Kidney (tissue), 14 donors: ENCODE measurements around the gene TMEM109. TPM values are rescaled to one million over a fixed set of nuclear protein-coding genes. Genes with fewer than 3 reads are reported as not detected.

Source experiments
- DNase-seq, 5 donors: peaks; one replicate each; pipeline ENCODE4 v3.0.0-alpha.2; 2013 to 2020
- FAIRE-seq: peaks from 2 replicates; lab custom pipeline; 2012; peaks lifted over from hg19 to GRCh38; lab: Jason Lieb, UNC
- H3K27ac ChIP-seq, 2 donors: one replicate each; pipeline ENCODE4 v1.7.0; 2013; ENCODE audit warnings: low read depth in 2 of 2, low read length in 2 of 2, inconsistent platforms in 1 of 2
- H3K27me3 ChIP-seq: one replicate; pipeline ENCODE4 v1.7.1; 2013; ENCODE audit warnings: low read length, inconsistent platforms; ENCODE audit not compliant: control insufficient read depth, insufficient read depth
- H3K36me3 ChIP-seq, 3 donors: one replicate each; pipeline versions ENCODE4 v1.7.0 to v1.7.1; 2013; ENCODE audit warnings: low read length in 3 of 3, control low read depth in 1 of 3, inconsistent platforms in 1 of 3; ENCODE audit not compliant: insufficient read depth in 3 of 3, control insufficient read depth in 2 of 3
- H3K4me1 ChIP-seq, 3 donors: one replicate each; pipeline versions ENCODE4 v1.7.0 to v1.7.1; 2013; ENCODE audit warnings: low read length in 3 of 3, inconsistent platforms in 1 of 3, low read depth in 1 of 3; ENCODE audit not compliant: control insufficient read depth in 2 of 3, insufficient read depth in 2 of 3
- H3K4me3 ChIP-seq, 3 donors: one replicate each; pipeline versions ENCODE4 v1.7.0 to v1.8.1; 2013; ENCODE audit warnings: low read length in 3 of 3, control low read depth in 1 of 3, inconsistent platforms in 1 of 3
- H3K9ac ChIP-seq, 3 donors: one replicate each; pipeline versions ENCODE4 v1.7.0 to v1.7.1; 2013; ENCODE audit warnings: low read length in 3 of 3, control low read depth in 1 of 3, inconsistent platforms in 1 of 3
- H3K9me3 ChIP-seq, 3 donors: one replicate each; pipeline versions ENCODE4 v1.7.0 to v1.7.1; 2013; ENCODE audit warnings: low read length in 3 of 3, control low read depth in 1 of 3, inconsistent platforms in 1 of 3; ENCODE audit not compliant: control insufficient read depth in 2 of 3, insufficient read depth in 1 of 3
- intact Hi-C: fragments of 100-400 bp; cut with DNase I; formaldehyde crosslinking; loops from one replicate; pipeline ENCODE4 v1.11.1; 2022
- polyA plus RNA-seq: library from polyadenylated mRNA; stranded (reverse); fragments of 350-450 nt; fragmentation: Illumina TruSeq; extraction: RNeasy Lipid Tissue Mini Kit (QIAGEN cat#74804); gene quantifications from one replicate; pipeline ENCODE4 v1.2.3, GENCODE V29; 2014; ENCODE audit warnings: low read depth, low replicate concordance; ENCODE audit not compliant: insufficient read depth
- total RNA-seq: library from RNA; stranded (reverse); fragmentation: NEBNext Ultra II Directional; extraction: Animal tissue kit (Norgen Biotek cat#: 25700); gene quantifications from one replicate; pipeline ENCODE4 v1.2.1, GENCODE V29; 2021
- TF ChIP-seq, protein P1 (sequence below): IDR thresholded peaks from 3 replicates; pipeline ENCODE4 v1.5.1; 2012; ENCODE audit warnings: mild to moderate bottlenecking, moderate library complexity, borderline replicate concordance; ENCODE audit not compliant: insufficient read depth; ENCODE audit errors: extremely low read depth
- donor health status: control.
- donor health status: control.
- donor health status: control.
- donor health status: control.
- donor health status: control.
- donor health status: DM: yes; HTN: yes; CAD: no.
- donor health status: Normal renal cell carcinoma (clear cell type).

Gene TMEM109
- total and polyA plus RNA-seq, 2 donors from 2014 or later: 130 to 139 TPM

DNA sequence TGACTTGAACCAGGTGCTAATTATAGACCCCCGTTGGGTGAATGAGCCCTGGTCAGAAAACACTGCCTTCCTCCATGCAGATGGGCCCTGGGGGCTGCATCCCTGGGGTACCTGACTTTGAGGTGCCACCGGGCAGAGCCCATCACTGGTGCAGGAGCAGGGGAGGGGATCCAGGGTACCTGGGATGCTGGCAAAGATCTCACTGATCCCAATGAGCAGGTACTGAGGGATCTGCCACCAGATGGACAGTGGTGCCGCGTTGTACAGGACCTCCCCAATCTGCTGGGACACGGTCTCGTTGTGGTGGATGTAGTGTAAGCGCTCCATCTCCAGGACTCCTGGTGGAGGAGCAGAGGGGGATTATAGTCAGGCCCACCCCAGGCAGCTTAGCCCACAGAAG, 25.3 kb downstream of the TMEM109 start:
- TF ChIP-seq, protein P1, sequence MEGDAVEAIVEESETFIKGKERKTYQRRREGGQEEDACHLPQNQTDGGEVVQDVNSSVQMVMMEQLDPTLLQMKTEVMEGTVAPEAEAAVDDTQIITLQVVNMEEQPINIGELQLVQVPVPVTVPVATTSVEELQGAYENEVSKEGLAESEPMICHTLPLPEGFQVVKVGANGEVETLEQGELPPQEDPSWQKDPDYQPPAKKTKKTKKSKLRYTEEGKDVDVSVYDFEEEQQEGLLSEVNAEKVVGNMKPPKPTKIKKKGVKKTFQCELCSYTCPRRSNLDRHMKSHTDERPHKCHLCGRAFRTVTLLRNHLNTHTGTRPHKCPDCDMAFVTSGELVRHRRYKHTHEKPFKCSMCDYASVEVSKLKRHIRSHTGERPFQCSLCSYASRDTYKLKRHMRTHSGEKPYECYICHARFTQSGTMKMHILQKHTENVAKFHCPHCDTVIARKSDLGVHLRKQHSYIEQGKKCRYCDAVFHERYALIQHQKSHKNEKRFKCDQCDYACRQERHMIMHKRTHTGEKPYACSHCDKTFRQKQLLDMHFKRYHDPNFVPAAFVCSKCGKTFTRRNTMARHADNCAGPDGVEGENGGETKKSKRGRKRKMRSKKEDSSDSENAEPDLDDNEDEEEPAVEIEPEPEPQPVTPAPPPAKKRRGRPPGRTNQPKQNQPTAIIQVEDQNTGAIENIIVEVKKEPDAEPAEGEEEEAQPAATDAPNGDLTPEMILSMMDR: no peak
- DNase-seq (no peak), FAIRE-seq (no peak)
- Histone ChIP-seq H3K9me3 (no peaks in the 10 kb centered on the region), H3K27me3 (no peaks in the 10 kb centered on the region), H3K36me3 (no peaks in the 10 kb centered on the region), H3K4me1 (no peaks in the 10 kb centered on the region), H3K4me3 (no peak overlapping the region), H3K9ac (no peak overlapping the region), H3K27ac (no peak overlapping the region)
- intact Hi-C loops: no loop called here

- intact Hi-C loops: no loop called here
- no peak overlapping the region for H3K9ac ChIP-seq
- H3K4me1 ChIP-seq: no peaks in the 10 kb centered on the region
- H3K27me3 ChIP-seq: no peaks in the 10 kb centered on the region
- TF ChIP-seq, protein P1: no peak
- H3K9me3 ChIP-seq: no peaks in the 10 kb centered on the region
- DNase-seq (no peak), FAIRE-seq (no peak)
- no peak overlapping the region for H3K4me3 ChIP-seq
- no peaks in the 10 kb centered on the region for H3K36me3 ChIP-seq
- no peak overlapping the region for H3K27ac ChIP-seq
These were observed 25.9 kb downstream of the TMEM109 start for GRCh38 chr11:60939855-60940254.

GRCh38 chr11:60941371-60942119, 27.6 kb downstream of the TMEM109 start:
- no peak for FAIRE-seq
- H3K27ac ChIP-seq: no peak overlapping the region

More at GRCh38 chr11:60941371-60942119, 27.6 kb downstream of the TMEM109 start:
- H3K4me3 ChIP-seq: no peak overlapping the region
- no peak overlapping the region for H3K9ac ChIP-seq
- TF ChIP-seq, protein P1: no peak
- H3K9me3 ChIP-seq: no peaks in the 10 kb centered on the region
- H3K27me3 ChIP-seq: no peaks in the 10 kb centered on the region
- H3K4me1 ChIP-seq: no peaks in the 10 kb centered on the region
- no peaks in the 10 kb centered on the region for H3K36me3 ChIP-seq
- intact Hi-C loops: no loop called here
- DNase-seq: no peak
